Lower leg skin (tissue), 4 donors: Measurements from ENCODE around the gene MPEG1. TPM values are rescaled to one million over a fixed set of nuclear protein-coding genes. Genes with fewer than 3 reads are reported as not detected.

Source experiments
- DNase-seq, 2 donors: peaks; one replicate each; pipeline ENCODE4 v3.0.0-alpha.2; 2019; ENCODE audit warnings: low spot score in 2 of 2
- H3K4me3 ChIP-seq: fragments of 200-600 bp; sonication (generic); 2 replicates; pipeline ENCODE4 v1.5.1; 2017; ENCODE audit warnings: mild to moderate bottlenecking, low read depth; ENCODE audit not compliant: poor library complexity, severe bottlenecking
- POLR2A ChIP-seq, 2 donors: fragments of 450-650 bp; IDR thresholded peaks; one replicate each; pipeline ENCODE4 v1.6.1; 2016 to 2017; ENCODE audit warnings: antibody characterized with exemption in 2 of 2, mild to moderate bottlenecking in 1 of 2, moderate library complexity in 1 of 2
- WGBS, 2 donors: methylation state at CpG; one replicate each; pipeline ENCODE4 v1.1.5; 2018; 5-methylcytosine and 5-hydroxymethylcytosine counted together
- intact Hi-C: fragments of 100-400 bp; cut with DNase I; formaldehyde crosslinking; loops from one replicate; pipeline ENCODE4 v1.15.0; 2023; ENCODE audit warnings: low total_unique reads
- total RNA-seq, 4 donors: library from RNA; depleted of rRNA; stranded (reverse); fragments of >200 nt; gene quantifications; one replicate each; pipeline ENCODE4 v1.1.0, GENCODE V29; 2016
- TF ChIP-seq, protein P1 (sequence below), 3 donors: fragments of 450-650 bp; IDR thresholded peaks; one replicate each; pipeline ENCODE4 v1.5.1; 2016; ENCODE audit warnings: antibody characterized with exemption in 3 of 3, mild to moderate bottlenecking in 3 of 3, moderate library complexity in 2 of 3

MPEG1 gene
- total RNA-seq, 4 donors from 2014 or later = 2.1 to 6.9 (median 3.8) TPM

DNA sequence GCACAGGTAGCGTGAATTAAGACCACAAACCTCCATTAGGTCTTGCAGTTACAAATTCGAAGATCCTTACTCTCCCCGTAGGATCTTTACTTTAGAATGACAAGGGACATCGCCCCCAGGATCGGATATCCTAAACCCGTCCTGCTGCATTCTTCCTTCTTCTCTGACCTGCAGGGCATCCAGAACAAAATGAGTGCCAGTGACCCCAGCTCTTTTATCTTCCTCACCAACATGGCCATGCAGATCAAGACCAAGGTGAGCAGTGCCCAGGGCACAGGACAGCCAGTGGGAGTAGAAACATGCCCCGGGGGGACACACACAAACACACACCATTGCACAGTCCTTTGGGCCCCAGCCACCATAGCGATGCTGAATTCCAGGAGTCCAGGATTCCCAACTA lies 42.6 kb upstream of the MPEG1 start:
- WGBS, 2 donors = 61% methylated on average over 8 of the region's 8 CpGs
- intact Hi-C loops = no loop called here
- H3K4me3 ChIP-seq = no peak overlapping the region
- TF ChIP-seq, protein P1, sequence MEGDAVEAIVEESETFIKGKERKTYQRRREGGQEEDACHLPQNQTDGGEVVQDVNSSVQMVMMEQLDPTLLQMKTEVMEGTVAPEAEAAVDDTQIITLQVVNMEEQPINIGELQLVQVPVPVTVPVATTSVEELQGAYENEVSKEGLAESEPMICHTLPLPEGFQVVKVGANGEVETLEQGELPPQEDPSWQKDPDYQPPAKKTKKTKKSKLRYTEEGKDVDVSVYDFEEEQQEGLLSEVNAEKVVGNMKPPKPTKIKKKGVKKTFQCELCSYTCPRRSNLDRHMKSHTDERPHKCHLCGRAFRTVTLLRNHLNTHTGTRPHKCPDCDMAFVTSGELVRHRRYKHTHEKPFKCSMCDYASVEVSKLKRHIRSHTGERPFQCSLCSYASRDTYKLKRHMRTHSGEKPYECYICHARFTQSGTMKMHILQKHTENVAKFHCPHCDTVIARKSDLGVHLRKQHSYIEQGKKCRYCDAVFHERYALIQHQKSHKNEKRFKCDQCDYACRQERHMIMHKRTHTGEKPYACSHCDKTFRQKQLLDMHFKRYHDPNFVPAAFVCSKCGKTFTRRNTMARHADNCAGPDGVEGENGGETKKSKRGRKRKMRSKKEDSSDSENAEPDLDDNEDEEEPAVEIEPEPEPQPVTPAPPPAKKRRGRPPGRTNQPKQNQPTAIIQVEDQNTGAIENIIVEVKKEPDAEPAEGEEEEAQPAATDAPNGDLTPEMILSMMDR (IDR thresholded peaks at IDR 0.05) = no peak
- TF ChIP-seq POLR2A (IDR thresholded peaks at IDR 0.05) = no peak
- DNase-seq = no peak

DNA sequence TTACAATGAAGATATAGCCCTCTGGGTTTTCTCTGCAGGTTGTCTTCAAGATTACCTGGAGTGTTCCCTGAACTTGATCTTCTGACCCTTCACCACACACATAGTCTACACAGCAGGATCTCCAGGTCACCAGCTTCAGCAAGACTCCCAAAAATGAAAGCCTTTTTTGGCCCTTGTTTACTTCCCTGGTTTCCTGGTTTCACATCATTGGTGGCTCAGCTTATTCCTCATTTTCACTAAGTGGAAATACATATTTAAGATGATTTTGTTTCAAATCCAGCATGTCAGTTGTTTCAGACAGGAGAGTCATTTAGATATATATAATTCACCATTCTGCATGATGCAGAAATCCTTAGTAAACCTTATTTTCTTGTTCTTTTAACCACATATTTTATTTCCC lies 41.6 kb upstream of the MPEG1 start:
- intact Hi-C loops = no loop called here
- no peak for DNase-seq
- TF ChIP-seq, protein P1 (IDR thresholded peaks at IDR 0.05) = no peak
- TF ChIP-seq POLR2A (IDR thresholded peaks at IDR 0.05) = no peak
- H3K4me3 ChIP-seq = no peak overlapping the region

DNA sequence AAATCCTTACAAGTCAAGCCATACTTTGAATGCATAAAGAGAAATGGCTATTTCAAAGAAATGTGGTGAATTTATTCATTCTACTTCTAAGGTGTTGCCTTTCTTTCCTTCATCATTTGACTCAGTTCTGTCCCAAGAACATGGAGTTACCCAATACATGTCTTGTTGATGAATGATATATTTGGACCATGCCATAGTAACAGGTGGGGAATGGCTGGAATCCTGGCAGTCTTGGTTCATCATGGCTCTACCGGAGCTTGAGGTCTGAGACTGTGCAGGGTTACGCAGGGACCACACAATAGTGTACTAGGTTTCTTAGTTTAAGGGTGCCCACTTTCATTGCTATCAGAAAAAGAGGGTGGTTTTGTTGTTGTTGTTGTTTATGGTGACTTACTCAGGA lies 40.3 kb upstream of the MPEG1 start:
- no peak overlapping the region for H3K4me3 ChIP-seq
- no peak for DNase-seq
- intact Hi-C loops = no loop called here
- 88 to 95% methylated on average over 2 of the region's 2 CpGs for WGBS, 2 donors
- TF ChIP-seq, protein P1 (IDR thresholded peaks at IDR 0.05) = no peak

DNA sequence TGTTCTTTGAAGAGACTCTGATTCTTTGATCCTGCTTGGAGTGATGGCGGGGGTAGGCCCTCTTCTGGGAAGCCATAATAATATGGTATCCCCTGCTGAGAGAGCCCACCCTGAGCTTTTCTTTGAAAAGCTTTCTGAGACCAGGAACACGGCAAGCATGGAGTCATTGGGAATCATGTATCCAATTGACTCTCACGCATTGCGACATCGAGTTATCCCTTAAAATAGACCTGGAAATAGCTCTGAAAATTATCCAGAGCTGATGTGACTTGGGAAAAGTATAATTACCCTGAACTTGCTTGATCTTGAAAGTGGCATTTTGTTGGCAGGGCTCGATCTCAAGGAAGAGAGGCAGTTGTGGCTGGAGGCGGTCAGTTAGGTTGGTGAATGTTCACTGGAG lies 36.8 kb upstream of the MPEG1 start:
- intact Hi-C loops = no loop called here
- DNase-seq = no peak
- no peak overlapping the region for H3K4me3 ChIP-seq
- TF ChIP-seq, protein P1 (IDR thresholded peaks at IDR 0.05) = no peak
- TF ChIP-seq POLR2A (IDR thresholded peaks at IDR 0.05) = no peak
- WGBS, 2 donors = 87 to 90% methylated on average over 7 of the region's 7 CpGs

DNA sequence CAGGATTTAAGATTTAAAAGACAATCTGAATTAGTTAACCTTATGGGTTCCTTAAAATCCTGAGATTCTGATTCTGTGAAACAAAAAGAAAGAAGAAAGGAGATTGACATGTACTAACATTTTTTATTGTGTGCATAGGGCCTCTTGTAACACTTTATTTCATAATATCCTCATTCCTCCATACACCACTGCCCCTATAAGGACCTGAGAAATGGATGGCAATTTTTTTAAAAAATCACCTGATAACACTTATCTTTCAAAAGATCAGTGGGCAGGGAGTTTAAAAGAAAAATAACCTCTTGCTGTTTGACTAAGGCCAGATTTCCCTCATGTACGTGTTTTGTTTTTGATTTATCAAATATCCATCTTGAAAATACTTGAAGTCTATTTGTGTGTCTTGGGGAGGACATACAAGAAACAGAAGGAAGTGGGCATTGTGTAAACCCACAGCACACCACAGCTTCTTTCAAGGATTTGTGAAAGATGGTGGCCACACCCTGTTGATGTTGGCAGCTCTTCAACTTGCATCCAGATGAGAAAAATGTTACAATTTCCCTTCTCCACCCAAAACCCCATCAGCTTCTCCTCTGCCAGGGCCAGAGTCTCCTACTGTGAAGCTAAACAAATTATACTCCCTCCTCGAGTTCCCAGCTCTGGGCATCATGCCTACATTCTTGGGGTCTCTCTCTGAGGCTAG lies 35.0 kb upstream of the MPEG1 start:
- TF ChIP-seq, protein P1 (IDR thresholded peaks at IDR 0.05) = no peak
- TF ChIP-seq POLR2A (IDR thresholded peaks at IDR 0.05) = no peak
- intact Hi-C loops = no loop called here
- peak in 1 of 2 donors; percentile 80 for DNase-seq
- 6 to 9% methylated on average over 2 of the region's 2 CpGs for WGBS, 2 donors
- no peak overlapping the region for H3K4me3 ChIP-seq

DNA sequence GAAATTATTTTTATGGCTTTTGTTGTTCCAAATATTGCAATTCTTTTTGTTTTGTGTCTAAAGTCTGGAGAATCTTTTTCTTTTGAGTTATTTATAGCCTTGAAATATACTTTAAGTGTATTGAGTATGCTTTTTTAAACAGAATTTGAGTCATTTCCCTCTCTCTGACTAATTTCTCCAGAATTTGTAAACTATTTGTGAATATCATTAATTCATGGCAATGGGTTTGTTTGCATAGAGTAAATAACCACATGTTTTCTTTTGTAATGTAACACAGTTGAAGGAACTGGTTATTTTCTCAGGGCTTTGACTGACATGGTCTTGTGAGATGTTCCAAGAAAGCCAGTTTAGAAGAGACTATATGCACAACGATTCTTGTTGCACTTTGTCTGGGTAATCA lies 30.9 kb upstream of the MPEG1 start:
- TF ChIP-seq, protein P1 (IDR thresholded peaks at IDR 0.05) = no peak
- no peak for TF ChIP-seq POLR2A (IDR thresholded peaks at IDR 0.05)
- 79 to 83% methylated on average over 1 of the region's 1 CpG for WGBS, 2 donors
- intact Hi-C loops = no loop called here
- H3K4me3 ChIP-seq = no peak overlapping the region
- no peak for DNase-seq
